Right renal pelvis (tissue), 4 donors: ENCODE measurements around the gene DRC7. TPM values are rescaled to one million over a fixed set of nuclear protein-coding genes. Genes with fewer than 3 reads are reported as not detected.

Source experiments
- DNase-seq, 4 donors: peaks; one replicate each; pipeline ENCODE4 v3.0.0-alpha.2; 2013; ENCODE audit warnings: low read depth in 4 of 4, low spot score in 3 of 4, missing footprints in 1 of 4
- polyA plus RNA-seq, 4 donors: library from polyadenylated mRNA; unstranded; fragments of 120-200 nt; gene quantifications; one replicate each; pipeline ENCODE4 v1.2.1, GENCODE V29; 2013; ENCODE audit not compliant: insufficient read length in 4 of 4

The DRC7 gene
- polyA plus RNA-seq, 4 donors = 2.1 to 3.0 (median 2.9) TPM

- DNase-seq = no peak
Measured at GRCh38 chr16:57675741-57676551, 18.7 kb upstream of the DRC7 start.

- DNase-seq = no peak
Measured at GRCh38 chr16:57676553-57677085, 18.0 kb upstream of the DRC7 start.

GRCh38 chr16:57677622-57678369, 16.8 kb upstream of the DRC7 start:
- no peak for DNase-seq

GRCh38 chr16:57679016-57679415, 15.6 kb upstream of the DRC7 start:
- DNase-seq = no peak

GRCh38 chr16:57679767-57680482, 14.7 kb upstream of the DRC7 start:
- no peak for DNase-seq

- no peak for DNase-seq
Measured at GRCh38 chr16:57680842-57681375, 13.7 kb upstream of the DRC7 start.

- DNase-seq = no peak
Measured at GRCh38 chr16:57681950-57682728, 12.5 kb upstream of the DRC7 start.

GRCh38 chr16:57682809-57683635, 11.6 kb upstream of the DRC7 start:
- no peak for DNase-seq

GRCh38 chr16:57683636-57684545, 10.7 kb upstream of the DRC7 start:
- no peak for DNase-seq

- no peak for DNase-seq
Measured at GRCh38 chr16:57684626-57685358, 9.8 kb upstream of the DRC7 start.

- no peak for DNase-seq
Measured at GRCh38 chr16:57685633-57686032, 9.0 kb upstream of the DRC7 start.

- DNase-seq = no peak
Measured at GRCh38 chr16:57686577-57686976, 8.0 kb upstream of the DRC7 start.

- DNase-seq = no peak
Measured at GRCh38 chr16:57687363-57687929, 7.2 kb upstream of the DRC7 start.

- no peak for DNase-seq
Measured at GRCh38 chr16:57688487-57688986, 6.1 kb upstream of the DRC7 start.

GRCh38 chr16:57688987-57689761, 5.4 kb upstream of the DRC7 start:
- DNase-seq = no peak
